Measurements from ENCODE around the gene RFX3. TPM values are rescaled to one million over a fixed set of nuclear protein-coding genes. Genes with fewer than 3 reads are reported as not detected.

RFX3 gene
- total RNA-seq, 2 donors from 2014 or later, result 7.6 to 8.5 TPM

DNA sequence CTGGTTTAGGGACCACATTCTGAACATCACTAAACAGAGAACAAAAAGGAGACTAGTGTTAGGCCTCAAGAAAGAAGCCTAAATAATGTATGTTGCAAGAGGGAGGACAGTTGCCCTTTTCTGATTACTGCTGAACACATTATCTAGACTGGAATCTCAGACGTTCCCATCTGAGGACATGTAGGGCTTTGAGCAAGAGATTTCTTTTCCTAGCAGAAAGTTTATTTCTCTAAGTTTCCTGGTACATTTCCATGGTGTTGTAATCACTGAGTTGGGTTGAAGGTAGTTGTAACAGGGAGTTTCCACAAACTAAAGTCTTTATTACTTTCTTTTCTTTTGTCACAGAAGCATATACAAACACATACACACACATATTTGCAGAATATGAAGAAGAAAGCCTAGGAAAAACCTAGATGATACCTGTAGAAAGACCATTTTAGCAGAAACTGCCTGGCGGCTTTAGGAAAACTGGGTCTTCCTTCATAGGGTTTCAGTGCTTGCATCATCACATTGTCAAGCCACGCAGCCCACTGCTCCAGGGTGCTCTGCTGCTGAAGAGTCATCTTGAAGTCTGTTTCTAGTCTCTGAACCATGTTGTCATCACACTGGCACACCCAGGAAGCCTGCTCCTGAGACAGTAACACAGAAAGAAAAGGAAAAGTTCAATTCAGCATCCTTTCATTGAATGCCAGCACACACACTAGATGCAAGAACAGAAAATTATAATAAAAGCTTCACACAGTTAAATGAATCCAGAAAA lies 269.1 kb downstream of the RFX3 start:
- intact Hi-C loops (cut with DNase I), result no loop called here
- no peak for DNase-seq (ENCODE audit: low spot score)

DNA sequence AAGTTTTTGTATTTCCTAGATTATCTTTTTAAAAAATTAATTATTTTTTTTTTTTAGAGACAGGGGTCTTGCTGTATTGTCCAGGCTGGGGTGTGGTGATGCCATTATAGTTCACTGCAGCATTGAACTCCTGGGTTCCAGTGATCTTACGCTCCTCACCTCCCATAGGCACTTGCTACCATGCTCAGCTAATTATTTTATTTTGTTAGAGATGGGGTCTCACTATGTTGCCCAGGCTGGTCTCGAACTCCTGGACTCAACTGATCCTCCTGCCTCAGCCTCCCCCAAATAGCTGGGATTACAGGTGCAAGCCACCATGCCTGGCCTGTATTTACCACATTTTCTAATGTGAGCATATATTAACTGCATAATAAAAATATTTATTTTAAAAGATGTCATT lies 274.5 kb downstream of the RFX3 start:
- intact Hi-C loops (cut with DNase I), result no loop called here
- no peak for DNase-seq (ENCODE audit: low spot score)

DNA sequence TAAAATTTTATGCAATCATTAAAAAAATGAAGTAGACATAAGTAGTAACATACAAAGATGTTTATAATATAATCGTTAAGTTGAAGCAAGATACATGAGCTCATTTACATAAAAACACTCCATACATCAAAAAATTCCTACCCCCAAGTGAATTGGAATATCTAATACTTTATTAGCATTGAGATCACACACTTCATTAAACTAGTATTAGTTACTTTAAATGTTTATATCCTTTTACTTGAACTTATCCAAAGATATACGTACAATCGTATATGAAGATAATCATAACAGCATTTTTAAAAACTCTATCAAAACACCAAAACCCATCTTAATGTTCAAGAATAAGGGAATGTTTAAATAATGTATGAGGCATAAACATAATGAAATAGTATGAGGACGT lies 275.1 kb downstream of the RFX3 start:
- DNase-seq (ENCODE audit: low spot score), result no peak
- intact Hi-C loops (cut with DNase I), result no loop called here

DNA sequence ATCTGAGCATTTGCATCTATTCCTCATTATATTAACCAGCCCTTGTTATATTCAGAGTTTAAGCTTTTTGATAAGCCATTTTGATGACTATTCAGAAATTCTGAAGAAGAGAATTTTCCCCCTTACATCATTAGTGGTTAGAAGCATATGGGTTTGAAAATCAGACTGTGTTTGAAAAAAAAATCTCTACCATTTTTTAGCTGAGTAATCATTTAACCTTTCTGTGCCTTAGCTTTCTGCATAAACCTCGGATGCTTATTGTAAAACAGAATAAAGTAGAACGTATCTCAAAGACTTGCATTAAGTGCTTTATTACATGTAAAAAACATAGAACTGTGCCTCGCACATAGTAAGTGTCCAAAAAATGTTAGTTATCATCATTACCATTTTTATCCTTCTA lies 278.6 kb downstream of the RFX3 start:
- DNase-seq (ENCODE audit: low spot score), result no peak
- intact Hi-C loops (cut with DNase I), result no loop called here

DNA sequence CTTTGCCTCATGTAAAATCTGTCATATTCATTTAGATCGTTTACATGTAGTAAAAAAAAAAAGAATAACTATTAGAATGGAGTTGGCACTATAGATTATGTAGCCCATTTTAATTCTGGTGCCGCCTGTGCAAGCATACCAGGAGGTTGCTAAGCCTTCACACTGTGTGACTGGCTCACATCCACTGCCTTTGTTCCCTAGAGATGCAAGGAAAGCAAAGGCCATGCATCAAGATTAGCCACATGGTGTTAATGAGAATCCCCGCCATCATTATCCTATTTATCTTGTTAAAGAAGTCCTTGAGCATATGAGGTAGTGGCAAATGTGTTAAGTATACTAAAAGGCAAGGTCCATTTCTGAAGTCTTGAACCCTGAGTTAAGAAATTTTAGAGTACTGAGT lies 279.6 kb downstream of the RFX3 start:
- intact Hi-C loops (cut with DNase I), result no loop called here
- no peak for DNase-seq (ENCODE audit: low spot score)

DNA sequence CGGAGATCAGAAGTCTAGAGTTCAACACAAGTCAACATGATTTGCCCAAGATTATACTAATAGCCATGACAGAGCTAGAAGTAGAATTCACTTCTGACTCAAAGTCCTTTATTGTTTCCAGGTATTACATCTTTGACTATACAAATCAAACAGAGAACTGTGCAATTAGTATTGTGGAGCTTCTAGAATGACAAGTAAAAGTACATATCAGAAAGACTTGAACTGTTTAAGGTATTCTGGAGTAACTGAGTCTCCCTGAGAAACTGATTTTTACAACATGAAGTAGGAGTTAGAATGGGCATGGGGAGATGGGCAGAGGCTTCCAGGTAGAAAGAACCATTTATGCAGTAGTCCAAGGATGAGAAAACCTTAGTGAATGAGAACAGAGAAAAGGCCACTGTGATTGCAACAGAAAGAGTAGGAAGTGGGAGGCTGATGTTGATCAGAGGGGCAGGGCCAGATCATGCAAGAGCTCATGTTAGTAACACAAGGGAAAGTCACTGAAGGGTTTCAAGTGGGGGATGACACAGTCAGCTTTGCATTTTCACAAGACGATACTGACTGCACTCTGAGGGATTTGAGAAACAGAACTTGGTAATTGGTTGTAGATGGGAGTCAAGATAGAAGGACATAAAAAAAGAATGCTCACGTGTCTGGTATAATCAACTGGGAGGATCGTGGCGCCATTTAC lies 280.7 kb downstream of the RFX3 start:
- DNase-seq (ENCODE audit: low spot score), result no peak
- intact Hi-C loops (cut with DNase I), result no loop called here

DNA sequence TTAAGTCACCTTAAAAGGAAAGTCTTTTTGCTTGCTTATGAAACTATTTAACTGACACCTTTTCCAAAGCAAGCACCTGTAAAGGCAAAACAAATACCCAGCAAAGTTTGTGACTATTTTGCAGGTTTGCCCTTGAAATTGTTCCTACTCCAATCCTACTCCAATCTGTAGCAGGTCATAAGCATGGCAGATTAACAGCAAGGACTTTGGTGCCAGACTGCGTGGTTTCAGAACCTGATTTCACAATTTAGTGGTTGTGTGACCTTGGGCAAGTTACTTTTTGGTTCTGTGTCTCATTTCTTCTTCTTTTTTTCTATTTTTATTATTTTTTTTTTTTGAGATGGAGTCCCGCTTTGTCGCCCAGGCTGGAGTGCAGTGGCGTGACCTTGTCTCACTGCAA lies 282.1 kb downstream of the RFX3 start:
- no peak for DNase-seq (ENCODE audit: low spot score)
- intact Hi-C loops (cut with DNase I), result no loop called here

DNA sequence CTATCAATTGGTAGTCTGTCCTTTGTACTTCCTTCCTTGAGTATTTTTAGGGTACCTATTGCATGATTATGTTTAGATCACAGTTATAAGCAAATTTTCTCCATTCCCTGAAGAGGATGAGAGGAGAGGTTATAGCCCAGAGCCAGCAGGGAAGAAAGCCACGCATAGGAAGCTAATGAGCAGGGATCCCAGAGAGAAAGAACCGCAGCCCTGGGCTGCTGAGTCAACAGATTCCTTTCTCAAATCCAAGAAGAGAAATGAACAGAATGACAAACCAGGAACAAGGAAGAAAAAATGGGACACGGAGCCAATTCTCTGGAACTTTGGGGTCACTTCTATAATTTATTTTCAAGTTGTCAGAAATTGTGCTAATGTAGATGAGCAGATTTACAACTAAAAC lies 284.5 kb downstream of the RFX3 start:
- intact Hi-C loops (cut with DNase I), result no loop called here
- DNase-seq (ENCODE audit: low spot score), result no peak

DNA sequence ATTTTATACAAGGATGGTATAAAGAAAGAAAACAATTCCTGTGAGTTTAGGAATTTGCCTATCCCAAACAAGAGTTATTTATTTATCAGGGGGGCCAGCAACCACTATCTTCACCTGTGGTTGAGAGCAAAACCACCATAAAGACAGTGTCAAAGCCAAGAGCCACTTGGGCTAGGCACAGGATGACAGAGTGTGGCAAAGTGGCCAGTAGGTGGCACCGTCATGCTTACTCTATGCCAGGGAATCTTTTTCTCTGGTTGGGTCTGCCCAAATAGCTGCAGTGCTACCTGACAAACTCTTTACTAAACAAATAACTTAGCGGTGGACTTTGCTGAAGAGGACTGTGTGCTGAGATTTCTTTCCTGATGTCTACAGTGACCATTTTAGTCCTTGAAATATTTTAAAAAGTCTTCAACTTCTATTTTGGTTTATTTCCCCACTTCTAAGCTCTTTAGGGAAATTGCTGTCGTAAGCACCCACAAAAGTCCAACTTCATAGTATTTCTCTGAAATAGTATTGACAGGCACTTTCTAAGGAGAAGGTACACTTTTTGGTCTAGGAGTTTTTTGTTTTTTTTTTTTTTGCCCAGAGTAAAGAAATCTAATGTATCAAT lies 285.0 kb downstream of the RFX3 start:
- intact Hi-C loops (cut with DNase I), result no loop called here
- peak; percentile 80 for DNase-seq (ENCODE audit: low spot score)

DNA sequence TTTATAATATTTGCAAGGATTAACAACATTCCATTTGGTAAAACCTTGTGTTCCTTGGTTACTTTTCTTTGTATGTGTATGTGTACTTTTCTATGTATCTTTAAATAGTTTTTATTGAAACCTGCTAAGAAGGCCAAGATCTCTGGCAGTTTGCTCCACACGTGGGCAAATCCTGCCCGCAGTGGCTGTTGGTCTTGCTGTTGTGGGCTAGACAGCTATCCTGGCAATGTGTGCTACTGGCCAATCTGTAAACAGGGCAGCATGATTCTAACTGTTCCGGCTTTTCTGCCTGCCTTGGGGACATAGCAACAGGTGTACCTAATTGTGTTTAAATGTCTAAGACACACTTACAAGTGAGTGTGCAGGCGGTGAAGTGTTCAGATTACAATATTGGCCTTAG lies 286.6 kb downstream of the RFX3 start:
- intact Hi-C loops (cut with DNase I), result no loop called here
- DNase-seq (ENCODE audit: low spot score), result no peak

DNA sequence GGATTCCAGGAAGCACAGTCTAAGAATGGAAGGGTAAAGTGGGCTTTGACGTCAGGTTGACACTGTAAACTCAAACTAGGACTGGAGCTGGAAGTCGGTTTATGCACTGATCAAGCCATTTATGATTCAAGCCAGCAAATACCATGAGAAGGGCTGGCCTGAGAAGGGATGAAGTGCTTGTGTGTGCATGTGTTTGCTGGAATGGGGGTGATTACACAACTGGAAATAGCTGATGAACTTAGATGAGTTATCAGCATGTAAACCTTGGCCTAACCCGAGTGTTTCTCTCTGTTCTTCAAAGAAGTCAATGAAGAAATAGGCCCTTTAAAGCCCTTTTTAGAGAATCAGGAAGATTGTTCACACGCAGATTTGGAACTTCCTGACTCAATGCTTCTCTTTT lies 287.6 kb downstream of the RFX3 start:
- intact Hi-C loops (cut with DNase I), result no loop called here
- no peak for DNase-seq (ENCODE audit: low spot score)

DNA sequence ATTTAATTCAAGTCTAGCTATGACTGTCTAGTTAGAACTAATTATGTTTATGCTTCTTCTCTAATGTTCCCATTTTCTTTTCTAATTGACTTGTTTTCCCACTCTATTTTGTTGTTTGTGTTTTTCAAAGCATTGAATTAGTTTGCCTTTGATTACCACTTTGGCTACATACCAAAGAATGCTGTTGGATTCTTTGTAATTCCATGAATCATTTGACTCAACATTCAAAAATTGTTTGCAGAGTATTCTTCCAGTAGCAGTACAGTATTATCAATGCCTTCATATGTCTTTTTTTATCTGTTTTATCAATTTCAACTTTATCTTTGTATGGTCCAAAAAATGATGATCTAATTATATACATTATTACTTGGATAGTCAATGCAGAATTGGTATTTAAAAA lies 288.7 kb downstream of the RFX3 start:
- DNase-seq (ENCODE audit: low spot score), result no peak
- intact Hi-C loops (cut with DNase I), result no loop called here

DNA sequence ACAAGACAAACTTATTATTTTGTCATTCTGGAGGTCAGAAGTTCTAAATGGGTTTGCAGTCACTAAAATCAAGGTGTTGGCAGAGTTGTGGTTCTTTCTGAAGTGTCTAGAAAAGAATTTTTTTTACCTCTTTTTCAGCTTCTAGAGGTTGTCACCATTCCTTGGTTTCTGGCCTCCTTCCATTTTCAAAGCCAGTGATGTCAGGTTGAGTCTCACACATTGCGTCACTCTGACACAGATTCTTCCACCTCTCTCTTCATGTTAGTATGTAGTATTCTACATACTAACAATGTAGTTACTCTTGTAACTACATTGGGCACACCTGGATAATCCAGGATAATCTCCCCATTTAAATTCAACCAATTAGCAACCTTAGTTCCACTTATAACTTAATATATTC lies 290.3 kb downstream of the RFX3 start:
- DNase-seq (ENCODE audit: low spot score), result no peak
- intact Hi-C loops (cut with DNase I), result no loop called here

DNA sequence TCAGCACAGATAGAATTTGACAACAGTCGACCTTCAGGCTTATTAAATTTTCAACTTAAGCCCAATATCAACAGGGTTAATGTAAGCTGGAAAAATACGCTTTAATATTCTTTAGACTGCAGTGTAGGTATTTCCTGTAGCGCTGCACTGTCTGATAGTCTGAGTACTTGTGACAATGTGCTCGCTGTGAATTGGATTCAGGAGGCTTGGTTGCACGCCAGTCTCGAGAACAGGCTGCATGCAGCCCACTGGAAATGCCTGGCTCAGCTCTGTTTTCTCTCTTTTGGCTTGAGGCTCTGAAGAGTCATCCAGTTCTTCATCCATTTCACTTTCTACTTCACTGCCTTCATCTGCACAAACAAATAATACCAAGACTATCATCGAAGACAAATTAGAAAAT lies 300.9 kb downstream of the RFX3 start:
- intact Hi-C loops (cut with DNase I), result no loop called here
- DNase-seq (ENCODE audit: low spot score), result no peak

DNA sequence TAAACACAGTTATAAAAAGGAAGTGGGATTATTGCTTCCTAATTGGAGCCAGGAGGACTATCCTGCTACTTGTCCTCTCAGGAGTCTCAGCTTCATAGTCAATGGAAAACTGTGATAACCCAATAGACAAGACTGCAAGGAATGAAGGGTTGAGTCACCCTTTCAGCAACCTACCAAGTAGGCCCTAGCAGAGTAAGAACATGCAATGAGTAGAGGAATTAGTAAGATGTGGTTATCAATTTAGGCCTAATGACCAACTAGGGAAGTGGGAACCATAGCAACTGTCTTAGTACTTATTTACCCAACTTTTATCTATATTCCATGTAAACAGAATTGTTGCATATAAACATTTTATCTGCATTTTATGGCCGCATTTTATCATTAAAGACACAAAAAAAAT lies 310.1 kb downstream of the RFX3 start:
- intact Hi-C loops (cut with DNase I), result no loop called here

DNA sequence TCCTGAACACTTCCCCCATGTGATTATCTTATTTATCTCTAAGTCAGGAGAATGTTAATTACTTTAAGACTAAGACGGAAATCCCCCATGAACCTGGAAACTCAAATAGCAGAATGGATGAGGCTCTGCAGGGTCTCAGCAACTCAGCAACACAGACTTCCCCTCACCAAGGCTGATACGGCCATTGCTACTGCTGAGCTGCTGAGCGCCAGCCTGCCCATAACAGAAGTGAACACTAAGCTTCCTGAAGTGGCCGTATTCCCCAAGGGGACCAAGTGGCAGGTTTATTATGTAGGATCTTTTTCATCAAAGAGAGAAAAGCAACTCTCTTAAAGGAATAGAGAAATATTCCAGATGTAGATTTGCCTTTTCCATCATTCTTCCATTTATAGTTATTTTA lies 311.1 kb downstream of the RFX3 start:
- no peak for DNase-seq (ENCODE audit: low spot score)
- intact Hi-C loops (cut with DNase I), result no loop called here

More for the DNA sequence above, 310.1 kb downstream of the RFX3 start:
- DNase-seq (ENCODE audit: low spot score), result no peak

DNA sequence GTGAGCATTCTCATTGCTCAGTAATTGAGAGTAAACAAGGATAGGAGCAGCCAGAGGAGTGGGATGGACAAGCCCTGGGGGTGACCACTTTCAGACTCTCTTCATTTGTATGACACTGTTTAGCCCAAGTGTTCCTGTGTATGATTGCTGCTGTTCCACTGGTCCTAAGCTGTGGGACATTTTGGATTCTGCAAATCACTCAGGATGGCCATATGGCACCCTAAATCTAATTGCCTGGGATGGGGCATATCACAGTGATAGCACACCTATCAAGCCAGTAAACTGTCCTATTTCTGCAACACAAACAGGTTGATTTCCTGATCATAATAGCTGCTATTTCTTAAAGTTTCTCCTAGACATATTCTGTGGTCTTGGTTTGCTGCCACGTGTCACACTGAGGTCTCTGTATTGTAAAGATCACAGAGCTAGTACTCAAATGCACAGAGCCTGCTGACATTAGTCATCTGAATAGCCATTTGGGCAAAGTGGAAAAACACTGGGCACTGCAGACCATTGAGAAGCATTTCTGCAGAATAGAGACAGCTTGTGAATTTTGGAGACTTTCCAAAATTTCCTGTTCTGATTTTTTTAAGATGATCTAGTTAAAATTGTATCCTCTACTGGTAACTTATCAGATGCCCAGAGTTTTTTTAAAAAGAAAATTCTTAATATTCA lies 320.2 kb downstream of the RFX3 start:
- intact Hi-C loops (cut with DNase I), result no loop called here
- DNase-seq (ENCODE audit: low spot score), result no peak

DNA sequence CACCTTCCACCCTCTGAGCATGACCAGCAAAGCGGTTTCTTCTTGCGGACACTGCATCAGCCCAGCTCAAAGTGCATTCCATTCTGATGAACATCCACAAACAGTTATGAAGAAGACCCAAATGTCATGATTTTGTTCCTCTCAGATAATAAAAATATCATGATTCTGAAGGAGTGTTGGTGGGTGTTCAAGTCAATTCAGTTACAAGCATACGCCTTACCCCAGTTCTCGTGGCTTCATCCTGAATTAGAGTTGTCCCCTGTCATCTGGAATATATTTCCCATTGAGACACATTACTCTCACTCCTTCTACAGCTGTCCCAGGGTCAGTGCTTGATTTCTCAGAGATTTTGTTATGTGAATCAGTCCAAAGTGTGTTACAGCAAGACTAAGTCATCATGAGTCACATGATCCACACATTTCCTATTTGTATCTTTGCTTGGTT lies 325.4 kb downstream of the RFX3 start:
- intact Hi-C loops (cut with DNase I), result no loop called here
- DNase-seq (ENCODE audit: low spot score), result no peak

DNA sequence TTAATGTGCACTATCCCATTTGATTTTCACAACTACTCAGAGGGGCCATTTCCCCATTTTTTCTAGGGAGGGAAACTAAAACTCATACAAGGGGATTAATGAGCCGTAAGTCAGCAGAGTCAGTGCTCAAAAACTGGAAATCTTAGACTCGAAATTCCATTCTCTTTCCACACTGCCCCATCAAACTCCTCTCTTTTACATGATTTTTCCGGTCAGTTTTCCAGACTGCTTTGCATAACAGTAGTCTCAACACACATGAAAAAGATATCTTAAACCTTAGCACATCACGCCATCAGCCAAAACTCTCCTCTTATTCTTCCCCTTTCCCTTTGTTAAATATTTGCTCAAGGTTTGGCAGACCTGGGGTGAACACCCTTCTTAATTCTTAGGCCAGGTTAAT lies 332.0 kb downstream of the RFX3 start:
- DNase-seq (ENCODE audit: low spot score), result no peak
- intact Hi-C loops (cut with DNase I), result no loop called here

DNA sequence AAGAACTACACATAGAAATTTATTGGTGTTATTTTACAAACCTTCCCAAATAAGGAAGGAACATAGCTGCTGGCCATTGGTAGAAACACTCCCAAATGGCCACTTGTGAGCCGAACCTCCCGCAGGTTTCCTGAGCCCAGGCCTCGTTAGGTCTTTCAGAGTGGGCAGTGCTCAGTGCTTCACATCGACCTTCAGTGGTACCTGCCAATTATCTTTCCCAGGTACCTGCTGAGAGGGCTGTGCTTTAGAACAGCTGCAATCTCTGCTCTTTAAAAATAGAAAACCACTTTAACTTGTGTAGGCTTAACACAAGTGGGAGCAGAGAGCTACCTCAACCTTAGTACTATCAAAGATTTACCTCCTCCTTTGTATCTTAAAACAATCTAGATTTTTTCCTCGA lies 334.1 kb downstream of the RFX3 start:
- intact Hi-C loops (cut with DNase I), result no loop called here
- no peak for DNase-seq (ENCODE audit: low spot score)
